HepG2 (cell line): ENCODE data around the gene KISS1. TPM values are rescaled to one million over a fixed set of nuclear protein-coding genes. Genes with fewer than 3 reads are reported as not detected.

Experiments
- ATAC-seq: fragments of 200-7000 bp; cut with Tn5 transposase; 3 replicates; pipeline ENCODE4 v1.9.1; 2020; ENCODE audit warnings: mild to moderate bottlenecking, moderate library complexity
- BruUV-seq: library from RNA; stranded (reverse); fragments of 400-500 nt; replicated peaks from 2 replicates; lab custom pipeline; 2021; lab: Mats Ljungman, UMichigan
- CTCF ChIA-PET: fragments of 300-600 bp; formaldehyde crosslinking; extraction: SDS; loops from one replicate; lab custom pipeline; 2021; ENCODE audit warnings: low total read pairs, inconsistent platforms, low intra/inter-chr PET ratio; lab: Yijun Ruan, JAX
- POLR2A ChIA-PET: fragments of 350-600 bp; sonication (Branson Sonifier 250); formaldehyde crosslinking; loops from one replicate; lab custom pipeline; 2020; ENCODE audit warnings: antibody characterized with exemption, inconsistent platforms; lab: Yijun Ruan, JAX
- DNase-seq: peaks from one replicate; pipeline ENCODE4 v3.0.0-alpha.2; 2015; ENCODE audit warnings: low spot score
- FAIRE-seq: peaks from 3 replicates; lab custom pipeline; 2011; peaks lifted over from hg19 to GRCh38; lab: Jason Lieb, UNC
- H2AFZ ChIP-seq: one replicate; pipeline ENCODE4 v1.6.1; 2011; ENCODE audit warnings: low read length, inconsistent platforms
- H3K27ac ChIP-seq: fragments of 300-600 bp; 3 replicates; pipeline ENCODE4 v1.8.0; 2011; ENCODE audit warnings: mixed run types, mild to moderate bottlenecking, mixed read lengths, low read length, inconsistent platforms; ENCODE audit not compliant: insufficient read depth; ENCODE audit errors: extremely low read length
- H3K27me3 ChIP-seq, 2 experiments: fragments of 200-600 bp in 1 of 2; 2 replicates in 1 of 2; 3 replicates in 1 of 2; pipeline versions ENCODE4 v1.6.0 to v1.8.0; 2011; ENCODE audit warnings: low read length in 2 of 2, mild to moderate bottlenecking in 2 of 2, moderate library complexity in 2 of 2, inconsistent platforms in 1 of 2; ENCODE audit not compliant: insufficient read depth in 2 of 2, control insufficient read depth in 1 of 2
- H3K36me3 ChIP-seq, 2 experiments: fragments of 200-600 bp in 1 of 2; replicated peaks in 1 of 2; 2 replicates in 1 of 2; 3 replicates in 1 of 2; pipeline versions ENCODE4 v1.5.1 to v1.8.0; 2011; ENCODE audit warnings: low read length in 2 of 2, inconsistent platforms in 1 of 2; ENCODE audit not compliant: insufficient read depth in 2 of 2, control insufficient read depth in 1 of 2
- H3K4me1 ChIP-seq: 2 replicates; pipeline ENCODE4 v1.5.1; 2012; ENCODE audit warnings: low read length, inconsistent platforms; ENCODE audit not compliant: insufficient read depth
- H3K4me2 ChIP-seq: 2 replicates; pipeline ENCODE4 v1.6.0; 2011; ENCODE audit warnings: low read depth, low read length, inconsistent platforms
- H3K4me3 ChIP-seq, 3 experiments: fragments of 200-600 bp in 1 of 3; sonication (generic), shearing (Covaris generic) in 1 of 3; replicated peaks in 1 of 3; 2 replicates each; pipeline ENCODE4 v1.5.1; 2011 to 2016; ENCODE audit warnings: low read length in 3 of 3, inconsistent platforms in 2 of 3, low read depth in 2 of 3, mild to moderate bottlenecking in 2 of 3, control low read depth in 1 of 3, mixed read lengths in 1 of 3; ENCODE audit not compliant: insufficient read depth in 1 of 3
- H3K79me2 ChIP-seq: one replicate; pipeline ENCODE4 v1.6.1; 2011; ENCODE audit warnings: low read length, inconsistent platforms; ENCODE audit not compliant: insufficient read depth
- H3K9ac ChIP-seq: 2 replicates; pipeline ENCODE4 v1.6.0; 2011; ENCODE audit warnings: mild to moderate bottlenecking, low read depth, low read length, inconsistent platforms; ENCODE audit not compliant: insufficient read depth
- H3K9me3 ChIP-seq: 2 replicates; pipeline ENCODE4 v1.5.1; 2012; ENCODE audit warnings: mild to moderate bottlenecking, low read length
- H4K20me1 ChIP-seq: 2 replicates; pipeline ENCODE4 v1.6.0; 2011; ENCODE audit warnings: inconsistent platforms, mild to moderate bottlenecking, low read length, moderate library complexity; ENCODE audit not compliant: insufficient read depth
- ARID5B ChIP-seq: IDR thresholded peaks from 2 replicates; pipeline ENCODE4 v1.4.0; 2020; ENCODE audit warnings: mild to moderate bottlenecking, missing genetic modification reagents
- ATF7-NPFF ChIP-seq: sonication (generic); formaldehyde crosslinking; IDR thresholded peaks from 2 replicates; pipeline ENCODE4 v1.8.1; 2023; ENCODE audit warnings: mild to moderate bottlenecking, low read depth, missing genetic modification reagents, moderate library complexity
- FOSL2 ChIP-seq: sonication (generic); formaldehyde crosslinking; IDR thresholded peaks from 2 replicates; pipeline ENCODE4 v1.4.0; 2020; ENCODE audit warnings: missing genetic modification reagents
- FOXK1 ChIP-seq: sonication (generic); formaldehyde crosslinking; IDR thresholded peaks from 2 replicates; pipeline ENCODE4 v1.4.0; 2020; ENCODE audit warnings: low read depth, missing genetic modification reagents, borderline replicate concordance
- GATAD2A ChIP-seq: IDR thresholded peaks from 2 replicates; pipeline ENCODE4 v1.6.1; 2016
- LCORL ChIP-seq, 2 experiments: fragments of 450-650 bp in 1 of 2; sonication (generic) in 1 of 2; formaldehyde crosslinking in 1 of 2; IDR thresholded peaks; 2 replicates each; pipeline versions ENCODE4 v1.5.0 to v1.6.1; 2017 to 2020; ENCODE audit warnings: antibody characterized with exemption in 1 of 2, missing genetic modification reagents in 1 of 2
- MXD3 ChIP-seq: IDR thresholded peaks from 2 replicates; pipeline ENCODE4 v1.6.1; 2016; ENCODE audit warnings: mild to moderate bottlenecking, missing biosample characterization, missing genetic modification reagents
- NCOR1 ChIP-seq: fragments of 200-600 bp; sonication (generic); IDR thresholded peaks from 2 replicates; pipeline ENCODE4 v1.7.0; 2017; ENCODE audit warnings: antibody characterized with exemption, low read length, borderline replicate concordance
- SOX13 ChIP-seq, 3 experiments: fragments of 450-650 bp in 1 of 3; sonication (generic) in 1 of 3; formaldehyde crosslinking in 1 of 3; IDR thresholded peaks in 2 of 3; conservative IDR thresholded peaks in 1 of 3; 2 replicates each; pipeline versions ENCODE4 v1.5.0 to v1.6.1; 2016 to 2020; ENCODE audit warnings: antibody characterized with exemption in 1 of 3, mild to moderate bottlenecking in 1 of 3, missing compliant biosample characterization in 1 of 3, missing genetic modification reagents in 1 of 3, moderate library complexity in 1 of 3
- ZMAT5 ChIP-seq: sonication (generic); formaldehyde crosslinking; IDR thresholded peaks from 2 replicates; pipeline ENCODE4 v1.5.0; 2020; ENCODE audit warnings: mild to moderate bottlenecking, low read depth, missing genetic modification reagents, borderline replicate concordance
- ZNF143 ChIP-seq: sonication (generic); formaldehyde crosslinking; IDR thresholded peaks from 2 replicates; pipeline ENCODE4 v1.4.0; 2020; ENCODE audit warnings: missing genetic modification reagents
- ZNF7 ChIP-seq: IDR thresholded peaks from 2 replicates; pipeline ENCODE4 v1.6.1; 2016; ENCODE audit warnings: missing biosample characterization, missing genetic modification reagents
- WGBS: methylation state at CpG from one replicate; pipeline ENCODE4 v1.1.6; 2017; ENCODE audit warnings: low lambda C conversion rate; 5-methylcytosine and 5-hydroxymethylcytosine counted together
- in situ Hi-C: cut with HindIII; loops from 2 replicates; pipeline ENCODE4 v1.10.0; 2017; ENCODE audit warnings: low pct_unique_long_range_greater_than_20kb; ENCODE audit not compliant: extremely low pct_ligation_motif_present
- intact Hi-C: fragments of 100-400 bp; cut with micrococcal nuclease; formaldehyde crosslinking; loops from one replicate; pipeline ENCODE4 v1.10.0; 2022; ENCODE audit not compliant: unreplicated experiment
- polyA plus RNA-seq, 8 experiments: library from polyadenylated mRNA; depleted of rRNA in 3 of 8; stranded (reverse) in 7 of 8; unstranded in 1 of 8; fragments of >200 nt; fragmentation: Illumina TruSeq in 4 of 8; extraction: Trizol in 4 of 8; gene quantifications; 2 replicates each; pipeline versions ENCODE4 v1.2.1 to v1.2.3, GENCODE V29; 2011 to 2016; ENCODE audit warnings: low read depth in 4 of 8, missing spikeins in 1 of 8, mixed read lengths in 1 of 8; ENCODE audit not compliant: insufficient read depth in 1 of 8
- total RNA-seq, 5 experiments: library from RNA; depleted of rRNA; stranded (reverse); fragments of >200 nt; fragmentation: Illumina TruSeq; extraction: Trizol; gene quantifications; 2 replicates each; pipeline ENCODE4 v1.2.3, GENCODE V29; 2016; ENCODE audit warnings: low read depth in 1 of 5

Gene KISS1
- total and polyA plus RNA-seq, 2 of the 13 experiments (the other 11 are each of a cell fraction or from before 2014, with no cell fraction given), result 0.24 to 0.80 TPM

GRCh38 chr1:204171751-204172178 lies 24.5 kb downstream of the KISS1 start (continued):
- peak; percentile 53 for TF ChIP-seq ARID5B (CRISPR knock-in tag)
- TF ChIP-seq NCOR1, result peak; percentile 34; the same call in 1 of the 2 replicates
- TF ChIP-seq GATAD2A (CRISPR knock-in tag), result peak; percentile 33; the same call in 1 of the 2 replicates
- TF ChIP-seq FOSL2 (CRISPR knock-in tag), result peak; percentile 86

GRCh38 chr1:204170494-204171155 lies 25.7 kb downstream of the KISS1 start:
- H3K79me2 ChIP-seq, result no peaks in the 10 kb centered on the region
- no peak overlapping the region for H3K9ac ChIP-seq
- no peak overlapping the region for H3K27ac ChIP-seq
- POLR2A ChIA-PET, result no interaction called here
- in situ Hi-C loops (no loop called here), intact Hi-C loops (no loop called here)
- ATAC-seq, result no peak
- TF ChIP-seq FOXK1 (no peak), MXD3 (no peak), ZMAT5 (CRISPR knock-in tag) (no peak), ATF7-NPFF (no peak), ZNF7 (CRISPR knock-in tag) (no peak), LCORL (IDR thresholded peaks at IDR 0.05) (no peak), LCORL (CRISPR knock-in tag; IDR thresholded peaks at IDR 0.05) (no peak), SOX13 (IDR thresholded peaks at IDR 0.05) (no peak), SOX13 (CRISPR knock-in tag; conservative IDR thresholded peaks at IDR 0.05 in 1 of 2, IDR thresholded peaks at IDR 0.05 in 1 of 2) (no peak), ZNF143 (CRISPR knock-in tag) (no peak)
- H3K4me3 ChIP-seq, result no peak overlapping the region
- FAIRE-seq, result no peak
- no peak overlapping the region for H2AFZ ChIP-seq
- CTCF ChIA-PET, result no interaction called here
- no peak for DNase-seq
- BruUV-seq, result no TSS peak
- no peak overlapping the region for H3K4me2 ChIP-seq
- WGBS, result 54% methylated on average over 3 of the region's 3 CpGs
- no peaks in the 10 kb centered on the region for H4K20me1 ChIP-seq
- H3K27me3 ChIP-seq, result peaks cover 0 to 5% of the 10 kb centered on the region in 2 experiments; a peak in 1 of 5 replicates
- no peaks in the 10 kb centered on the region for H3K36me3 ChIP-seq
- peaks cover 24% of the 10 kb centered on the region for H3K4me1 ChIP-seq
- peaks cover 25% of the 10 kb centered on the region for H3K9me3 ChIP-seq
